IgD-negative memory B cell (primary cell): Measurements from ENCODE around the gene SHROOM1. TPM values are rescaled to one million over a fixed set of nuclear protein-coding genes. Genes with fewer than 3 reads are reported as not detected.
A peak's percentile ranks its signal among the peaks of the same experiment; 100 is the strongest.
"Not testable (repeated sequence)": the region's sequence is repeated elsewhere in the genome, so short reads cannot be mapped to it uniquely, and the experiment has no call there.

ENCODE experiments used
- H3K27ac Mint-ChIP-seq, 3 donors: one replicate each; pipeline ENCODE4 v1.8.0; 2020 to 2022; ENCODE audit warnings: mild to moderate bottlenecking in 3 of 3, mixed read lengths in 3 of 3, moderate library complexity in 1 of 3
- H3K27me3 Mint-ChIP-seq: one replicate; pipeline ENCODE4 v1.8.0; 2021; ENCODE audit warnings: mixed read lengths
- H3K36me3 Mint-ChIP-seq: one replicate; pipeline ENCODE4 v1.8.0; 2020; ENCODE audit warnings: mild to moderate bottlenecking, mixed read lengths
- H3K4me1 Mint-ChIP-seq, 3 donors: one replicate each; pipeline ENCODE4 v1.8.0; 2020 to 2022; ENCODE audit warnings: mixed read lengths in 3 of 3, mild to moderate bottlenecking in 1 of 3
- H3K4me3 Mint-ChIP-seq, 4 donors: one replicate each; pipeline ENCODE4 v1.8.0; 2020 to 2022; ENCODE audit warnings: mild to moderate bottlenecking in 4 of 4, mixed read lengths in 4 of 4, moderate library complexity in 3 of 4
- H3K9me3 Mint-ChIP-seq, 3 donors: one replicate each; pipeline ENCODE4 v1.8.0; 2020 to 2021; ENCODE audit warnings: mixed read lengths in 3 of 3, mild to moderate bottlenecking in 1 of 3
- polyA plus RNA-seq: library from polyadenylated mRNA; unstranded; fragments of 300-500 nt; fragmentation: Illumina TruSeq; gene quantifications from one replicate; pipeline ENCODE4 v1.2.3, GENCODE V29; 2021

Gene SHROOM1
- polyA plus RNA-seq, 1 donor from 2014 or later, result 0.70 TPM

DNA sequence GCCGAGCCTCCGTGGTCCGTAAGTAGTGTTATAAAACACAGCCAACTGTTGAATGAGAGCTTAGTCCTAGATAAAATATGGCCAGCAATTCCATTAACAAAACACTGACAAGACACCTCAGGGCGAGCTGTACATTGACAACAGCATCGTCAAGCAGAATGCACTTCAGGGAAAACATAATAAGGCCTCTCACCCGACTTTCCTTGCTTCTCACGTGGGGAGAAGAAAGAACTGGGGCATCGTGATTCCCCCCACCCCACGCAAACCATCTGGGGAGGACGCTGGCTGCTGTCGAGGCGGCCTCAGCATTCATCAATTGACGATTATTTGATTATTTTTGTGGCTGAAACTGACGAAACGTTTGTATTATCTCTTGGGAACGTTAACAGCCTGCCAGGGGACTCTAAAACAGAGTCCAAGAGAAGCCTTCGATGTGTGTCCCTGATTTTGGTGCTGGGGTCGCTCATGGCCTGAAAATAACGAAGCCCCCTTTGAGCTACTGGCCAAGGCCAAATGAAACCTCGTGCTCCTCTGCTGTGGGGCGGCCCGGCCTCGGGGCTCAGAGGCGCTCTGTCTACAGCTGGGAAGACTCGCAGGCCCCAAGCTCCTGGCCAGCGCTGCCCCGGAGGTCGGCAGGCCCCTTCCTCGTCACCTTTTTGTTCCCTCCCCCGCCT lies 35.4 kb upstream of the SHROOM1 start:
- no peaks in the 10 kb centered on the region for H3K27me3 Mint-ChIP-seq
- H3K4me1 Mint-ChIP-seq, result peaks cover 13 to 23% (median 16%) of the 10 kb centered on the region in 3 donors
- H3K27ac Mint-ChIP-seq, result peak overlapping the region; percentile 91 to 100 (median 99)
- H3K4me3 Mint-ChIP-seq, result peak overlapping the region; percentile 95 to 100 (median 98)
- H3K9me3 Mint-ChIP-seq, result no peaks in the 10 kb centered on the region
- no peaks in the 10 kb centered on the region for H3K36me3 Mint-ChIP-seq

DNA sequence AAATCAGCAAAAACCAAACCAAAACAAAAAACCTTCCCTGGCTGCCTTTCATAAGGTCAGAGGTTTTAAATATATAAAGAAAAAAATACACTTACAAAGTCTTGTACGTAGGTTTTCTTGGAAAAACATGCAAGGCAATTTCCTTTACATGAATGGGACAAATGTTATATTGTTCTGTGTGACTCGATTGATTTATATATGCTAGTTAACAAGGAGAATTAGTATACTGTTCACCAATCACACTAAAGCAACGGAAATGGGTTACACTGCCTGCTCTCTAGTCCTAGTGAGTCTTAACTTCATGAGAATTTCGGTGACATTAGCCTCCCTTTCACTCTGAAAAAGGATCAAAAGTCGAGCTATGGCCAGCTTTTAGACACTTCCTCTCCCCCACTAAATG lies 30.3 kb upstream of the SHROOM1 start:
- H3K4me1 Mint-ChIP-seq, result peaks cover 3 to 6% (median 5%) of the 10 kb centered on the region in 3 donors
- H3K27ac Mint-ChIP-seq, result no peak overlapping the region
- peaks cover 1% of the 10 kb centered on the region for H3K36me3 Mint-ChIP-seq
- H3K27me3 Mint-ChIP-seq, result peaks cover 6% of the 10 kb centered on the region
- no peak overlapping the region for H3K4me3 Mint-ChIP-seq
- no peaks in the 10 kb centered on the region for H3K9me3 Mint-ChIP-seq

- Mint-ChIP-seq H3K27ac (no peak overlapping the region), H3K36me3 (peaks cover 1% of the 10 kb centered on the region), H3K27me3 (peaks cover 12% of the 10 kb centered on the region), H3K4me1 (peaks cover 0 to 1% (median 0%) of the 10 kb centered on the region in 3 donors), H3K4me3 (no peak overlapping the region), H3K9me3 (no peaks in the 10 kb centered on the region)
Observed at GRCh38 chr5:132859889-132860437, 29.5 kb upstream of the SHROOM1 start.

GRCh38 chr5:132856011-132856410 lies 25.6 kb upstream of the SHROOM1 start:
- Mint-ChIP-seq H3K27ac (no peak overlapping the region), H3K36me3 (peaks cover 1% of the 10 kb centered on the region), H3K27me3 (peaks cover 15% of the 10 kb centered on the region), H3K4me1 (peaks cover 0 to 1% (median 0%) of the 10 kb centered on the region in 3 donors), H3K9me3 (no peaks in the 10 kb centered on the region), H3K4me3 (no peak overlapping the region)

DNA sequence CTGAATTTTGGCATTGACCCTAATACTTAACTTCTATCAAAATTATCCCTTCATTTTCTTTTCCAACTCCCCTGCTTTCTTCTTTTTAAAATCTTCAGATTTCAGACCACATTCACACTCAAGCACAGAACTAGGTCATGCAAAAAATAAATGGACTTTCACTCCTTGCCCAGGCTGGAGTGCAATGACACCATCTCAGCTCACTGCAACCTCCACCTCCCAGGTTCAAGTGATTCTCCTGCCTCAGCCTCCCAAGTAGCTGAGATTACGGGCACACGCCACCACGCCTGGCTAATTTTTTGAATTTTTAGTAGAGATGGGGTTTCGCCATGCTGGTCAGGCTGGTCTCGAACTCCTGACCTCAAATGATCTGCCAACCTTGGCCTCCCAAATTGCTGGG lies 24.5 kb upstream of the SHROOM1 start:
- not testable (repeated sequence) for H3K9me3 Mint-ChIP-seq, H3K27ac Mint-ChIP-seq, H3K36me3 Mint-ChIP-seq, H3K4me1 Mint-ChIP-seq
- Mint-ChIP-seq H3K4me3 (peak overlapping the region in 1 of 4 donors; percentile 58), H3K27me3 (peaks cover 15% of the 10 kb centered on the region)

DNA sequence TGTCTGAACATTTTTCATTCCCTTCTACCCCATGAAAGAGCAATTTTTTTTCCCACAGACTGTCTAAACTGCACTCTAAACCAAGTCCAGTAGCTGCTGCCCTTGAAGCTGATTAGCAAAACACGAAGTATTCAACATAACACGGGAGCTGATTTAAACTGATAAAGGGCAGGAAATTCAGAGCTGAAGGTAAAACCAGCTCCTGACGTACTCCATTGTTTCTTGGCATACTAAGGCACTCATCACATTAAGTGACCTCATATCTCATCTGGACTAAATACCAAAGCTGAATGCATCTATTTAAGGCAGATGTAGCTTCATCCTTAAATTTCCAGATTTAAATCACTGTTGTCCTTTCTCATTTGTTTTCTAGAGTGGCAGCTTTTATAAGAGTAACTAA lies 23.9 kb upstream of the SHROOM1 start:
- peaks cover 0 to 1% (median 0%) of the 10 kb centered on the region in 3 donors for H3K4me1 Mint-ChIP-seq
- H3K36me3 Mint-ChIP-seq, result peaks cover 1% of the 10 kb centered on the region
- H3K4me3 Mint-ChIP-seq, result no peak overlapping the region
- no peak overlapping the region for H3K27ac Mint-ChIP-seq
- H3K9me3 Mint-ChIP-seq, result no peaks in the 10 kb centered on the region
- H3K27me3 Mint-ChIP-seq, result peaks cover 15% of the 10 kb centered on the region

GRCh38 chr5:132853790-132854189 lies 23.3 kb upstream of the SHROOM1 start:
- Mint-ChIP-seq H3K4me3 (no peak overlapping the region), H3K9me3 (no peaks in the 10 kb centered on the region), H3K4me1 (peaks cover 0 to 1% (median 0%) of the 10 kb centered on the region in 3 donors), H3K27ac (no peak overlapping the region), H3K36me3 (peaks cover under 1% of the 10 kb centered on the region), H3K27me3 (peaks cover 15% of the 10 kb centered on the region)

- Mint-ChIP-seq H3K27ac (no peak overlapping the region), H3K9me3 (no peaks in the 10 kb centered on the region), H3K4me1 (peaks cover 0 to 1% (median 0%) of the 10 kb centered on the region in 3 donors), H3K4me3 (no peak overlapping the region), H3K36me3 (no peaks in the 10 kb centered on the region), H3K27me3 (peaks cover 15% of the 10 kb centered on the region)
Observed at GRCh38 chr5:132853323-132853722, 22.9 kb upstream of the SHROOM1 start.

DNA sequence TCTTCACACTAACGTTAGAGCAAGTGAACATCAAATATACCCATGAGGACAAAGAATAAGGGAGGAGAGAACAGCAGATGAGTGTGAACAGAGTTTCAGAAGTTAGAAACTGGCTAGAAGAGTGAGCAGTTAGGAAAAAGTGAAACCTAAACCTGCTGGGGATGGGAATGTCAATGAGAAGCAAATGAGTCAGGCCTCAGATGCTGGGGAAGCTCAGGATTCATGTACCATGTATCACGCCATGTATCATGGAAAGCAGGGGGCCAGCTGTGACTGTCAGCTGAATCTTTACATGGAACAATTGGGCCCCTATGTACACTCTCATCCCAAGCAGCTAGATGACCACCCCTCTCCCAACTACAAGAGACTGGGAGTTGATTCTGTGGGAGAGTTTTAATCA lies 19.6 kb upstream of the SHROOM1 start:
- H3K27me3 Mint-ChIP-seq, result peaks cover 4% of the 10 kb centered on the region
- H3K4me1 Mint-ChIP-seq, result no peaks in the 10 kb centered on the region
- H3K27ac Mint-ChIP-seq, result no peak overlapping the region
- no peak overlapping the region for H3K4me3 Mint-ChIP-seq
- H3K9me3 Mint-ChIP-seq, result no peaks in the 10 kb centered on the region
- H3K36me3 Mint-ChIP-seq, result no peaks in the 10 kb centered on the region

- Mint-ChIP-seq H3K36me3 (no peaks in the 10 kb centered on the region), H3K27me3 (no peaks in the 10 kb centered on the region), H3K4me3 (no peak overlapping the region), H3K9me3 (no peaks in the 10 kb centered on the region), H3K4me1 (no peaks in the 10 kb centered on the region), H3K27ac (no peak overlapping the region)
Observed at GRCh38 chr5:132849347-132849746, 18.9 kb upstream of the SHROOM1 start.

DNA sequence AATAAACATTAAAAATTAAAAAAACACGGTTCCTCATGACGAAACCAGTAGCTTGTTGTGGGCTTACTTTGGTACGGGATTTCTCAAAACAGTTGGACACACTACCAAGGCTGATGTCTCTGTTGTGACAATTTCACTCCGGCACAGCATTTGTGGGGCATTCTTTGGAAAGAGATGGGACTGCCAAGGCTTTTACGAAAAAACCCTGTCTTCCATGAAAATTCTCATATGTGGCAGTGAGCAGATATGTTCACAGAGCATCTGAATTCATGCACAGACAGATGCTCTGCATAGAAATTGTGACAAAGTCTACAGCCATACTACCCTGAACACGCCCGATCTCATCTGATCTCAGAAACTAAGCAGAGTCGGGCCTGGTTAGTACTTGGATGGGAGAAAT lies 17.8 kb upstream of the SHROOM1 start:
- Mint-ChIP-seq H3K9me3 (no peaks in the 10 kb centered on the region), H3K4me1 (no peaks in the 10 kb centered on the region), H3K27ac (no peak overlapping the region), H3K27me3 (no peaks in the 10 kb centered on the region), H3K36me3 (no peaks in the 10 kb centered on the region), H3K4me3 (no peak overlapping the region)

DNA sequence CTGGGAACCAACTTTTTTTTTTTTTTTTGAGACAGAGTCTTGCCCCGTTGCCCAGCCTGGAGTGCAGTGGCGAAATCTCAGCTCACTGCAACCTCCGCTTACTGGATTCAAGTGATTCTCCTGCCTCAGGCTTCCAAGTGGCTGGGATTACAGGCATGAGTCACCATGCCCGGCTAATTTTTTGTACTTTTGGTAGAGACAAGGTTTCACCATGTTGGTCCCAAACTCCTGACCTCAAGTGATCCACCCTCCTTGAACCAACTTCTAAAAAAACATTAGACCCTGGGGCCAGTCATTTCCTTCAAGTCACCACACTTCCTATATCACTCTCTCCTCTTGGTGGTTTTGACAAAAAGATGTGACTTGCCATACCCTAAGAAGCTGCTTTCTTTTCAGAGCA lies 10.9 kb upstream of the SHROOM1 start:
- no peaks in the 10 kb centered on the region for H3K27me3 Mint-ChIP-seq
- no peak overlapping the region for H3K4me3 Mint-ChIP-seq
- H3K9me3 Mint-ChIP-seq, result no peaks in the 10 kb centered on the region
- no peaks in the 10 kb centered on the region for H3K36me3 Mint-ChIP-seq
- no peak overlapping the region for H3K27ac Mint-ChIP-seq
- no peaks in the 10 kb centered on the region for H3K4me1 Mint-ChIP-seq

DNA sequence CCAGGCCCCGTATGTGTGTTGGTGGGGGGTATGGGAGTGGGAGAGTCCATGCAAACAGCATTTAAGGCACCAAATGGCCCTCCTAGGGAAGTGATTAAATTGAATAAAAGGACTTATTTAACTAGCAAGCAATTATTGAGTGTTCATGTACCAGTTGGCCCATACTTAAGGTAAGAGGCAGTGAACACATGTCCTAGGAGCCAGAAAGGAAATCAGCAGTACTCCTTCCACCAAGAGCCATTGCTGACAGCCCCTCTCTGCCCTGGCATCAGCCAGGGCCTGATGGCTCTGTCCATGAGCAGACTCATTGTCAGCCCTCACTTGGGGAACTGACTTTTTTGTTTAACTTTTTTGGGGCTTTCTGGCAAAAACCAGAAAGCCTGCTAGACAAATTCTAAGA lies 10.4 kb upstream of the SHROOM1 start:
- no peaks in the 10 kb centered on the region for H3K9me3 Mint-ChIP-seq
- H3K27me3 Mint-ChIP-seq, result no peaks in the 10 kb centered on the region
- no peak overlapping the region for H3K4me3 Mint-ChIP-seq
- no peak overlapping the region for H3K27ac Mint-ChIP-seq
- H3K4me1 Mint-ChIP-seq, result no peaks in the 10 kb centered on the region
- H3K36me3 Mint-ChIP-seq, result no peaks in the 10 kb centered on the region

- Mint-ChIP-seq H3K4me1 (no peaks in the 10 kb centered on the region), H3K36me3 (no peaks in the 10 kb centered on the region), H3K27me3 (no peaks in the 10 kb centered on the region), H3K4me3 (no peak overlapping the region), H3K9me3 (no peaks in the 10 kb centered on the region), H3K27ac (no peak overlapping the region)
Observed at GRCh38 chr5:132840313-132840712, 9.9 kb upstream of the SHROOM1 start.

DNA sequence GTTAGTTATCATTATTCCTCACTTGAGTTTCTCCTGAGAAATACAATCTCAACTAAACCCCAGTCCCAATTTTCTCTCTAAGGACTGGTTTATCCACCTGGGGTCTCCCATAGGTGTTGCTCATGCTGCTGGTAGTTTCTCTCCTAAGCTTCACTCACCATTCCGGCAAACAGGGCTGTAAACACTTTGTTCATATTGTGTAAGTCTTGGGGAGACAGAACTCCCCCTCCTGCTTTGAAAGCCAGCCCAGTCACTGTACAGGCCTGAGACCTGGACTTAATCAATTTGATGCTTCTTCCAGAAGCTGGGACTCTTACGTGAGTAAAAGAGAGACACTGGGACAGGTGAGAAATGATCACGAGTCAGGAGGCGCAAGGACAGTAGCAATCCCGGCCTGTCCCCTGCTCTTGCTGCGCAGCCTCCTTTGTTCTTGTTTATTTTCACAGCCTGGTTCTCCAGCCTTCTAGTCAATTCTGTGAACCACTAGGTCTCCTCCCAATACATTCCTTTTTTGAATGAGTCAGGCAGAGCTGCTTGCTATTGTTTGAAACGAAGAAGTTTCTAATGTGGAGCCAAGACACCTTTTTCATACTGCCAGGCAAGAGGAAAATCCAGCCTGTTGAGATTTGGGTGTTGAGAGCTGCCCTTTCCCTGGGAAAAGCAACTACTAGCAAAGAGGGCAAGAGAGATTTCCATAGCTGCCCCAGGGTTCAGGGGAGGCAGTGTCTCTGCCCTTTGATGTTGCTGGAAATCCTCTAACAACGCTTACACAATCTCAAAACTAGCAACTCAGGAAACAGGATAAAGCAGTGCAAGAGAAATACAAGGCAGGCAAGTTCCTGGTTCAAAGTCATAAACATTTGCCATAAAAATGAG lies 9.2 kb upstream of the SHROOM1 start:
- H3K27ac Mint-ChIP-seq, result no peak overlapping the region
- no peak overlapping the region for H3K4me3 Mint-ChIP-seq
- no peaks in the 10 kb centered on the region for H3K27me3 Mint-ChIP-seq
- no peaks in the 10 kb centered on the region for H3K4me1 Mint-ChIP-seq
- no peaks in the 10 kb centered on the region for H3K9me3 Mint-ChIP-seq
- no peaks in the 10 kb centered on the region for H3K36me3 Mint-ChIP-seq
